Pancreas (tissue), 10 donors: ENCODE results near the gene TEX35. TPM values are rescaled to one million over a fixed set of nuclear protein-coding genes. Genes with fewer than 3 reads are reported as not detected.

Experiments
- ATAC-seq, 4 donors: fragments of 200-7000 bp; cut with Tn5 transposase; one replicate each; pipeline versions ENCODE4 v1.8.0 to v1.9.1; 2020; ENCODE audit warnings: mild to moderate bottlenecking in 4 of 4, moderate library complexity in 4 of 4
- DNase-seq, 6 donors: peaks; one replicate each; pipeline ENCODE4 v3.0.0-alpha.2; 2020
- FAIRE-seq: peaks from 2 replicates; lab custom pipeline; 2012; peaks lifted over from hg19 to GRCh38; lab: Jason Lieb, UNC
- H3K27ac ChIP-seq, 4 donors: fragments of 200-600 bp; sonication (generic); 1 replicate in 3 of 4; 2 replicates in 1 of 4; pipeline versions ENCODE4 v1.5.0 to v1.8.0; 2020
- H3K27me3 ChIP-seq, 4 donors: fragments of 200-600 bp; one replicate each; pipeline ENCODE4 v1.8.0; 2021
- H3K36me3 ChIP-seq, 3 donors: fragments of 200-600 bp; sonication (generic) in 1 of 3; one replicate each; pipeline versions ENCODE4 v1.5.0 to v1.8.0; 2020 to 2021
- H3K4me1 ChIP-seq, 3 donors: fragments of 200-600 bp; one replicate each; pipeline ENCODE4 v1.8.0; 2021
- H3K4me3 ChIP-seq, 4 donors: fragments of 200-600 bp; sonication (generic) in 2 of 4; one replicate each; pipeline versions ENCODE4 v1.5.0 to v1.8.0; 2020 to 2021
- H3K9me3 ChIP-seq, 4 donors: fragments of 200-600 bp; one replicate each; pipeline ENCODE4 v1.8.0; 2021
- CTCF ChIP-seq, 4 donors: fragments of 200-600 bp; sonication (generic) in 3 of 4; IDR thresholded peaks; one replicate each; pipeline versions ENCODE4 v1.5.0 to v1.8.0; 2021; ENCODE audit warnings: antibody characterized with exemption in 4 of 4
- WGBS, 2 donors: extraction: QIAGEN DNeasy Blood & Tissue Kit; methylation state at CpG; one replicate each; pipeline ENCODE4 v1.1.7; 2013; 5-methylcytosine and 5-hydroxymethylcytosine counted together
- intact Hi-C, 3 donors: fragments of 100-400 bp; cut with DNase I; formaldehyde crosslinking; loops; one replicate each; pipeline versions ENCODE4 v1.11.1 to v1.14.2; 2022
- polyA plus RNA-seq, 2 donors: library from polyadenylated mRNA; stranded (reverse); fragments of 200-250 nt; gene quantifications; one replicate each; pipeline ENCODE4 v1.2.3, GENCODE V29; 2013
- total RNA-seq, 6 donors: library from RNA; stranded (reverse); fragmentation: NEBNext Ultra II Directional in 4 of 6; extraction: Animal tissue kit (Norgen Biotek cat#: 25700) in 4 of 6; gene quantifications; one replicate each; pipeline versions ENCODE4 v1.2.1 to v1.2.4, GENCODE V29; 2021 to 2023
- donor health status: healthy with polysubstance abuse.
- donor health status: DM: no; HTN: no; CAD: no; lungs with moderate emphysema.
- donor health status: DM: no; HTN: no; CAD: no.
- donor health status: control.
- donor health status: control.
- donor health status: Bipolar disorder and iron deficiency.
- donor health status: DM: yes; HTN: yes; CAD: no.
- donor health status: DM: no; HTN: no; CAD: no.
- donor health status: DM: no; HTN: no; CAD: no.
- donor health status: DM: yes; HTN: yes; CAD: no.

TEX35 gene
- total and polyA plus RNA-seq, 8 donors: not detected

GRCh38 chr1:178563099-178563820 is 50.4 kb downstream of the TEX35 start:
- Histone ChIP-seq H3K4me1 (no peaks in the 10 kb centered on the region), H3K36me3 (no peaks in the 10 kb centered on the region), H3K27me3 (no peaks in the 10 kb centered on the region), H3K4me3 (no peak overlapping the region), H3K27ac (no peak overlapping the region), H3K9me3 (no peaks in the 10 kb centered on the region)
- TF ChIP-seq CTCF (IDR thresholded peaks at IDR 0.05): no peak
- intact Hi-C loops: no loop called here
- FAIRE-seq: no peak
- WGBS, 2 donors: 95 to 98% methylated on average over 7 of the region's 7 CpGs
- DNase-seq: no peak
- ATAC-seq: no peak

- no peaks in the 10 kb centered on the region for H3K36me3 ChIP-seq
- H3K27ac ChIP-seq: no peak overlapping the region
- no peak for DNase-seq
- no peaks in the 10 kb centered on the region for H3K4me1 ChIP-seq
- H3K4me3 ChIP-seq: no peak overlapping the region
- no peaks in the 10 kb centered on the region for H3K27me3 ChIP-seq
- peak in 1 of 4 donors; percentile 27 for ATAC-seq
- WGBS, 2 donors: 30 to 33% methylated on average over 4 of the region's 4 CpGs
- intact Hi-C loops: no loop called here
- TF ChIP-seq CTCF (IDR thresholded peaks at IDR 0.05): no peak
- H3K9me3 ChIP-seq: no peaks in the 10 kb centered on the region
- FAIRE-seq: no peak
Measured at GRCh38 chr1:178564086-178564782, 51.3 kb downstream of the TEX35 start.

- intact Hi-C loops: no loop called here
- 38 to 54% methylated on average over 2 of the region's 2 CpGs for WGBS, 2 donors
- TF ChIP-seq CTCF (IDR thresholded peaks at IDR 0.05): no peak
- FAIRE-seq (no peak), ATAC-seq (no peak), DNase-seq (no peak)
- Histone ChIP-seq H3K4me3 (no peak overlapping the region), H3K9me3 (no peaks in the 10 kb centered on the region), H3K36me3 (no peaks in the 10 kb centered on the region), H3K27me3 (no peaks in the 10 kb centered on the region), H3K4me1 (no peaks in the 10 kb centered on the region), H3K27ac (no peak overlapping the region)
Measured at GRCh38 chr1:178564783-178565180, 51.9 kb downstream of the TEX35 start.

GRCh38 chr1:178565586-178565985 is 52.7 kb downstream of the TEX35 start:
- 93 to 97% methylated on average over 3 of the region's 3 CpGs for WGBS, 2 donors
- no peaks in the 10 kb centered on the region for H3K36me3 ChIP-seq
- no peak overlapping the region for H3K27ac ChIP-seq
- no peaks in the 10 kb centered on the region for H3K4me1 ChIP-seq
- no peak for TF ChIP-seq CTCF (IDR thresholded peaks at IDR 0.05)
- no peak for FAIRE-seq
- no peak for ATAC-seq
- intact Hi-C loops: no loop called here
- H3K9me3 ChIP-seq: no peaks in the 10 kb centered on the region
- H3K27me3 ChIP-seq: no peaks in the 10 kb centered on the region
- H3K4me3 ChIP-seq: no peak overlapping the region
- no peak for DNase-seq

GRCh38 chr1:178566187-178566586 is 53.3 kb downstream of the TEX35 start:
- no peak for TF ChIP-seq CTCF (IDR thresholded peaks at IDR 0.05)
- no peak for FAIRE-seq
- no peaks in the 10 kb centered on the region for H3K4me1 ChIP-seq
- H3K27ac ChIP-seq: no peak overlapping the region
- intact Hi-C loops: no loop called here
- H3K27me3 ChIP-seq: no peaks in the 10 kb centered on the region
- DNase-seq: no peak
- WGBS, 2 donors: 94 to 96% methylated on average over 3 of the region's 3 CpGs
- no peak overlapping the region for H3K4me3 ChIP-seq
- H3K36me3 ChIP-seq: no peaks in the 10 kb centered on the region
- no peaks in the 10 kb centered on the region for H3K9me3 ChIP-seq
- ATAC-seq: no peak
